Spleen (tissue), 11 donors: Measurements from ENCODE around the gene ITGB5. TPM values are rescaled to one million over a fixed set of nuclear protein-coding genes. Genes with fewer than 3 reads are reported as not detected.

Experiments used
- DNase-seq: peaks from one replicate; pipeline ENCODE4 v3.0.0-alpha.2; 2020
- H3K27ac ChIP-seq, 8 donors: fragments of 200-600 bp; sonication (generic) in 7 of 8; 1 replicate in 4 of 8; 2 replicates in 4 of 8; pipeline versions ENCODE4 v1.5.0 to v1.8.0; 2016 to 2021; ENCODE audit warnings: inconsistent platforms in 4 of 8, mild to moderate bottlenecking in 4 of 8, moderate library complexity in 1 of 8
- H3K27me3 ChIP-seq, 7 donors: fragments of 200-600 bp; sonication (generic) in 6 of 7; replicated peaks in 1 of 7; 1 replicate in 4 of 7; 2 replicates in 3 of 7; pipeline versions ENCODE4 v1.5.0 to v1.8.0; 2016 to 2021; ENCODE audit warnings: inconsistent platforms in 3 of 7, mild to moderate bottlenecking in 1 of 7
- H3K36me3 ChIP-seq, 6 donors: fragments of 200-600 bp; sonication (generic) in 5 of 6; 1 replicate in 4 of 6; 2 replicates in 2 of 6; pipeline versions ENCODE4 v1.5.0 to v1.8.0; 2016 to 2021; ENCODE audit warnings: inconsistent platforms in 2 of 6
- H3K4me1 ChIP-seq, 6 donors: fragments of 200-600 bp; sonication (generic) in 5 of 6; 1 replicate in 3 of 6; 2 replicates in 3 of 6; pipeline versions ENCODE4 v1.5.0 to v1.8.0; 2016 to 2021; ENCODE audit warnings: inconsistent platforms in 3 of 6
- H3K4me3 ChIP-seq, 8 donors: fragments of 200-600 bp; sonication (generic) in 7 of 8; 1 replicate in 4 of 8; 2 replicates in 4 of 8; pipeline versions ENCODE4 v1.5.0 to v1.8.0; 2016 to 2021; ENCODE audit warnings: inconsistent platforms in 4 of 8, mild to moderate bottlenecking in 4 of 8, moderate library complexity in 2 of 8
- H3K9me3 ChIP-seq, 8 donors: fragments of 200-600 bp; sonication (generic) in 7 of 8; 1 replicate in 4 of 8; 2 replicates in 4 of 8; pipeline versions ENCODE4 v1.5.0 to v1.8.0; 2016 to 2021; ENCODE audit warnings: inconsistent platforms in 4 of 8
- POLR2A ChIP-seq, 3 donors: fragments of 450-650 bp; IDR thresholded peaks; one replicate each; pipeline ENCODE4 v1.5.1; 2017; ENCODE audit warnings: antibody characterized with exemption in 3 of 3, mild to moderate bottlenecking in 1 of 3
- POLR2AphosphoS5 ChIP-seq, 3 donors: sonication (generic); formaldehyde crosslinking; IDR thresholded peaks; one replicate each; pipeline ENCODE4 v1.5.1; 2017; ENCODE audit warnings: antibody characterized with exemption in 3 of 3
- WGBS, 5 donors: extraction: QIAGEN DNeasy Blood & Tissue Kit in 3 of 5; methylation state at CpG; one replicate each; pipeline versions ENCODE4 v1.1.5 to v1.1.7; 2013 to 2018; 5-methylcytosine and 5-hydroxymethylcytosine counted together
- intact Hi-C: fragments of 100-400 bp; cut with DNase I; formaldehyde crosslinking; loops from one replicate; pipeline ENCODE4 v1.15.0; 2023; ENCODE audit warnings: low total_unique reads
- polyA plus RNA-seq, 3 donors: library from polyadenylated mRNA; stranded (reverse); fragments of 200-250 nt; gene quantifications; one replicate each; pipeline ENCODE4 v1.2.1, GENCODE V29; 2013
- total RNA-seq, 7 donors: library from RNA; depleted of rRNA in 3 of 7; stranded (reverse); fragments of >200 nt in 3 of 7; fragmentation: NEBNext Ultra II Directional in 4 of 7; extraction: Animal tissue kit (Norgen Biotek cat#: 25700) in 4 of 7; gene quantifications; one replicate each; pipeline versions ENCODE4 v1.1.0 to v1.2.1, GENCODE V29; 2016 to 2021
- TF ChIP-seq, protein P1 (sequence below), 11 experiments: fragments of 200-600 bp in 7 of 11; fragments of 450-650 bp in 4 of 11; sonication (generic) in 4 of 11; IDR thresholded peaks in 8 of 11; conservative IDR thresholded peaks in 3 of 11; 1 replicate in 7 of 11; 2 replicates in 4 of 11; pipeline versions ENCODE4 v1.4.0 to v1.8.0; 2016 to 2021; ENCODE audit warnings: antibody characterized with exemption in 11 of 11, inconsistent platforms in 4 of 11, mild to moderate bottlenecking in 1 of 11
- donor health status: healthy with polysubstance abuse.
- donor health status: DM: no; HTN: no; CAD: no; lungs with moderate emphysema.
- donor health status: DM: no; HTN: no; CAD: no.
- donor health status: Bipolar disorder and iron deficiency.
- donor health status: healthy.
- donor health status: DM: no; HTN: no; CAD: no.
- donor health status: DM: yes; HTN: yes; CAD: no.

Gene ITGB5
- total and polyA plus RNA-seq, 10 donors, result 7.4 to 227 (median 108) TPM

- Histone ChIP-seq H3K4me1 (peaks cover 4 to 47% (median 23%) of the 10 kb centered on the region in 6 donors), H3K4me3 (no peak overlapping the region), H3K27me3 (no peaks in the 10 kb centered on the region), H3K9me3 (no peaks in the 10 kb centered on the region), H3K36me3 (peaks cover 0 to 5% (median 0%) of the 10 kb centered on the region in 6 donors), H3K27ac (no peak overlapping the region)
- TF ChIP-seq POLR2A (IDR thresholded peaks at IDR 0.05) (no peak), POLR2AphosphoS5 (IDR thresholded peaks at IDR 0.05) (no peak)
- TF ChIP-seq, protein P1, sequence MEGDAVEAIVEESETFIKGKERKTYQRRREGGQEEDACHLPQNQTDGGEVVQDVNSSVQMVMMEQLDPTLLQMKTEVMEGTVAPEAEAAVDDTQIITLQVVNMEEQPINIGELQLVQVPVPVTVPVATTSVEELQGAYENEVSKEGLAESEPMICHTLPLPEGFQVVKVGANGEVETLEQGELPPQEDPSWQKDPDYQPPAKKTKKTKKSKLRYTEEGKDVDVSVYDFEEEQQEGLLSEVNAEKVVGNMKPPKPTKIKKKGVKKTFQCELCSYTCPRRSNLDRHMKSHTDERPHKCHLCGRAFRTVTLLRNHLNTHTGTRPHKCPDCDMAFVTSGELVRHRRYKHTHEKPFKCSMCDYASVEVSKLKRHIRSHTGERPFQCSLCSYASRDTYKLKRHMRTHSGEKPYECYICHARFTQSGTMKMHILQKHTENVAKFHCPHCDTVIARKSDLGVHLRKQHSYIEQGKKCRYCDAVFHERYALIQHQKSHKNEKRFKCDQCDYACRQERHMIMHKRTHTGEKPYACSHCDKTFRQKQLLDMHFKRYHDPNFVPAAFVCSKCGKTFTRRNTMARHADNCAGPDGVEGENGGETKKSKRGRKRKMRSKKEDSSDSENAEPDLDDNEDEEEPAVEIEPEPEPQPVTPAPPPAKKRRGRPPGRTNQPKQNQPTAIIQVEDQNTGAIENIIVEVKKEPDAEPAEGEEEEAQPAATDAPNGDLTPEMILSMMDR (IDR thresholded peaks at IDR 0.05 in 8 of 11, conservative IDR thresholded peaks at IDR 0.05 in 3 of 11), result no peak
- 85 to 92% (median 87%) methylated on average over 2 of the region's 2 CpGs for WGBS, 5 donors
- DNase-seq, result no peak
- intact Hi-C loops, result no loop called here
Observed at GRCh38 chr3:124856677-124857076, 30.5 kb downstream of the ITGB5 start.

GRCh38 chr3:124854009-124854408 lies 33.2 kb downstream of the ITGB5 start:
- H3K4me1 ChIP-seq, result peaks cover 0 to 48% (median 15%) of the 10 kb centered on the region in 6 donors
- 65 to 90% (median 81%) methylated on average over 1 of the region's 1 CpG for WGBS, 5 donors
- intact Hi-C loops, result no loop called here

DNA sequence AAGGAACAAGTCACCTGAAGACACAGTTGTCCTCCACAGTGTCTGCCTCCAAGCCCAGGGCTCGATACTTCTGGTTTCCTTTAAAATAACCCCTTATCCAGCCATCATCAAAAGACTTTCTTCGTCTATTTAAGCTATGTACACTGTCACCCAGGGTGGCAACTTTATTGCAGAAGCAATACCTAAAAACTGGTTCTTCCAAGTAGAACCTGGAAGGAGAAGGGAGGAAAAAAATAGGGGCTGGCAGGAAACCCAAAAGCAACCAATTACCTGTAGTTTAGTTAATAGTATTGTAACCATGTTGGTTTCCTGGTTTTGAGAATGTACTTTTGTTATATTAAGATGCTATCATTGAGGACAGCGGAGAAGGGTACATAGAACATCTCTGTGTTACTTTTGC lies 33.7 kb downstream of the ITGB5 start:
- H3K36me3 ChIP-seq, result peaks cover 0 to 5% (median 0%) of the 10 kb centered on the region in 6 donors
- TF ChIP-seq POLR2A (IDR thresholded peaks at IDR 0.05) (no peak), POLR2AphosphoS5 (IDR thresholded peaks at IDR 0.05) (no peak)
- TF ChIP-seq, protein P1 (IDR thresholded peaks at IDR 0.05 in 8 of 11, conservative IDR thresholded peaks at IDR 0.05 in 3 of 11), result no peak
- 83 to 92% (median 86%) methylated on average over 3 of the region's 3 CpGs for WGBS, 5 donors
- no peak overlapping the region for H3K4me3 ChIP-seq
- H3K27me3 ChIP-seq, result no peaks in the 10 kb centered on the region
- H3K27ac ChIP-seq, result no peak overlapping the region
- intact Hi-C loops, result no loop called here
- no peak for DNase-seq
- no peaks in the 10 kb centered on the region for H3K9me3 ChIP-seq
- H3K4me1 ChIP-seq, result peaks cover 0 to 42% (median 11%) of the 10 kb centered on the region in 6 donors

More at GRCh38 chr3:124854009-124854408, 33.2 kb downstream of the ITGB5 start:
- Histone ChIP-seq H3K27ac (no peak overlapping the region), H3K27me3 (no peaks in the 10 kb centered on the region), H3K9me3 (no peaks in the 10 kb centered on the region), H3K36me3 (peaks cover 0 to 5% (median 0%) of the 10 kb centered on the region in 6 donors), H3K4me3 (no peak overlapping the region)
- DNase-seq, result no peak
- TF ChIP-seq, protein P1 (IDR thresholded peaks at IDR 0.05 in 8 of 11, conservative IDR thresholded peaks at IDR 0.05 in 3 of 11), result no peak
- TF ChIP-seq POLR2AphosphoS5 (IDR thresholded peaks at IDR 0.05), result no peak

DNA sequence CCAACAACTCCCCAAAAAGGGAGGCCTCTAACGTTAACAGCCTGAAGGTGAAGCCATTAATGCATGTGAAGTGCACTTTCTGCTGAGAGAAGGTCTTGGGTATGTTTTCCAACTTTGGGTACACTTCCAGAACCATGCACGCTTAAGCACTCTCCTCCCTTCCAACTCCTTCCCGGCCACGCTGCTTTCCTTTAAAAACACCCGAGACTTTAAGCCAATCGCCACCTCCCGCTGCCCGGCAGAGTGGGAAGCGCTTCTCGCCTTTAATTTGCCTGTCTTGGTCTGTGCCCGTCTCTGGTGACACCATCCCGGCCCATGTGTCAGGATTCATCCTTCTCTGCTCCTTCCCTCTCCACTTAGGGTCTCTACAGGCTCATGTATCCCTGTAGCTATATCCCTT lies 35.3 kb downstream of the ITGB5 start:
- WGBS, 5 donors, result 84 to 94% (median 87%) methylated on average over 12 of the region's 12 CpGs
- Histone ChIP-seq H3K27ac (no peak overlapping the region), H3K36me3 (peaks cover 0 to 18% (median 0%) of the 10 kb centered on the region in 6 donors), H3K9me3 (no peaks in the 10 kb centered on the region), H3K4me3 (no peak overlapping the region), H3K4me1 (peaks cover 0 to 28% (median 10%) of the 10 kb centered on the region in 6 donors), H3K27me3 (no peaks in the 10 kb centered on the region)
- DNase-seq, result no peak
- intact Hi-C loops, result no loop called here
- TF ChIP-seq POLR2AphosphoS5 (IDR thresholded peaks at IDR 0.05) (no peak), POLR2A (IDR thresholded peaks at IDR 0.05) (no peak)
- TF ChIP-seq, protein P1 (IDR thresholded peaks at IDR 0.05 in 8 of 11, conservative IDR thresholded peaks at IDR 0.05 in 3 of 11), result no peak
